Astrocyte (in vitro differentiated cells and primary cell): ENCODE data around the gene CACNB2. TPM values are rescaled to one million over a fixed set of nuclear protein-coding genes. Genes with fewer than 3 reads are reported as not detected.

ENCODE experiments used
- DNase-seq: peaks from one replicate; pipeline ENCODE4 v3.0.0-alpha.2; 2010; ENCODE audit warnings: low read depth
- FAIRE-seq: peaks from 2 replicates; lab custom pipeline; 2011; peaks lifted over from hg19 to GRCh38; lab: Jason Lieb, UNC
- H2AFZ ChIP-seq: 2 replicates; pipeline ENCODE4 v1.6.0; 2012; ENCODE audit warnings: low read depth, low read length, inconsistent platforms
- H3K27ac ChIP-seq: 2 replicates; pipeline ENCODE4 v1.5.1; 2011; ENCODE audit warnings: low read depth, low read length, inconsistent platforms
- H3K27me3 ChIP-seq: 2 replicates; pipeline ENCODE4 v1.6.0; 2011; ENCODE audit warnings: low read length, inconsistent platforms; ENCODE audit not compliant: insufficient read depth
- H3K36me3 ChIP-seq: 2 replicates; pipeline ENCODE4 v1.5.1; 2011; ENCODE audit warnings: low read length, inconsistent platforms; ENCODE audit not compliant: insufficient read depth
- H3K4me1 ChIP-seq: 2 replicates; pipeline ENCODE4 v1.5.1; 2011; ENCODE audit warnings: low read length, inconsistent platforms; ENCODE audit not compliant: insufficient read depth
- H3K4me2 ChIP-seq: 2 replicates; pipeline ENCODE4 v1.6.0; 2012; ENCODE audit warnings: low read length, inconsistent platforms
- H3K4me3 ChIP-seq: 2 replicates; pipeline ENCODE4 v1.5.1; 2011; ENCODE audit warnings: low read depth, mild to moderate bottlenecking, low read length, inconsistent platforms; ENCODE audit not compliant: insufficient read depth
- H3K79me2 ChIP-seq: 2 replicates; pipeline ENCODE4 v1.6.0; 2012; ENCODE audit warnings: mild to moderate bottlenecking, low read length, inconsistent platforms; ENCODE audit not compliant: insufficient read depth
- H3K9ac ChIP-seq: 2 replicates; pipeline ENCODE4 v1.6.0; 2012; ENCODE audit warnings: mild to moderate bottlenecking, low read length, inconsistent platforms
- H3K9me3 ChIP-seq: 2 replicates; pipeline ENCODE4 v1.5.1; 2012; ENCODE audit warnings: low read depth, mild to moderate bottlenecking, low read length, inconsistent platforms; ENCODE audit not compliant: insufficient read depth
- H4K20me1 ChIP-seq: 2 replicates; pipeline ENCODE4 v1.6.0; 2012; ENCODE audit warnings: low read length, inconsistent platforms; ENCODE audit not compliant: insufficient read depth
- H3K27ac Mint-ChIP-seq: one replicate; pipeline ENCODE4 v1.8.0; 2021; ENCODE audit warnings: mild to moderate bottlenecking, mixed read lengths; ENCODE audit not compliant: unreplicated experiment
- H3K27me3 Mint-ChIP-seq: one replicate; pipeline ENCODE4 v1.8.0; 2021; ENCODE audit warnings: low read depth, mixed read lengths; ENCODE audit not compliant: unreplicated experiment
- H3K36me3 Mint-ChIP-seq: one replicate; pipeline ENCODE4 v1.8.0; 2021; ENCODE audit warnings: low read depth, mixed read lengths; ENCODE audit not compliant: unreplicated experiment
- H3K4me1 Mint-ChIP-seq: one replicate; pipeline ENCODE4 v1.8.0; 2021; ENCODE audit warnings: low read depth, mixed read lengths; ENCODE audit not compliant: unreplicated experiment
- H3K4me3 Mint-ChIP-seq: one replicate; pipeline ENCODE4 v1.8.0; 2021; ENCODE audit warnings: mild to moderate bottlenecking, moderate library complexity, mixed read lengths; ENCODE audit not compliant: unreplicated experiment
- H3K9me3 Mint-ChIP-seq: one replicate; pipeline ENCODE4 v1.8.0; 2021; ENCODE audit warnings: mild to moderate bottlenecking, mixed read lengths; ENCODE audit not compliant: unreplicated experiment
- EZH2 ChIP-seq: IDR thresholded peaks from 2 replicates; pipeline ENCODE4 v1.6.1; 2012; ENCODE audit warnings: mild to moderate bottlenecking, low read length, inconsistent platforms; ENCODE audit not compliant: insufficient read depth
- total RNA-seq: library from RNA; stranded (reverse); gene quantifications from 2 replicates; pipeline ENCODE4 v1.2.1, GENCODE V29; 2021
- TF ChIP-seq, protein P1 (sequence below): IDR thresholded peaks from 2 replicates; pipeline ENCODE4 v1.5.1; 2011; ENCODE audit warnings: low read depth, mild to moderate bottlenecking, inconsistent platforms, low read length, moderate library complexity; ENCODE audit not compliant: insufficient read depth

CACNB2 gene
- total RNA-seq, 1 donor from 2014 or later = 0.66 TPM

DNA sequence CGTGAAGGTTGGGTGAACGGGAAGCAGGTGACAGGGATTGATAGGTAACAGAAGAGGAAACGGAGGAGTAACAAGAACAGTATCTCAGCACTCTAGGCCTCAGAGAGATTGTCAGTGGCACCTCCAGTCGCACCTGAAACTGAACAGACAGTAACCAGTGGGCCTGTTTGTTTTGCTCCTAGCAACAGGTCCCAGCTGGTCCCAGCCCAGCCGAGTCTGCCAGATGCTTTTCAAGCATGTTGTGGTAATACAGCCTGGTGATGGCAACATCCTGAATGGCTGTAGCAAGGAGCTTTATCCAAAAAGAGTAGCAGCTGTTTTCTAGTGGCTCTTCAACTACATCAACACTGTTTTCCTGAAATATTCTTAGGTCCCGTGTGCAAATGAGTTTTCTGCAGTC is 4.7 kb downstream of the CACNB2 start:
- Mint-ChIP-seq H3K27ac (no peak overlapping the region), H3K27me3 (peaks cover 8% of the 10 kb centered on the region), H3K4me1 (peaks cover 8% of the 10 kb centered on the region), H3K4me3 (no peak overlapping the region), H3K9me3 (no peaks in the 10 kb centered on the region), H3K36me3 (no peaks in the 10 kb centered on the region)
- Histone ChIP-seq H3K4me1 (peaks cover 7% of the 10 kb centered on the region), H3K36me3 (no peaks in the 10 kb centered on the region), H3K79me2 (no peaks in the 10 kb centered on the region), H3K27me3 (peaks cover 2% of the 10 kb centered on the region), H3K4me2 (no peak overlapping the region), H3K9me3 (no peaks in the 10 kb centered on the region), H3K9ac (no peak overlapping the region), H3K4me3 (no peak overlapping the region), H2AFZ (no peak overlapping the region), H4K20me1 (no peaks in the 10 kb centered on the region), H3K27ac (no peak overlapping the region)
- TF ChIP-seq, protein P1, sequence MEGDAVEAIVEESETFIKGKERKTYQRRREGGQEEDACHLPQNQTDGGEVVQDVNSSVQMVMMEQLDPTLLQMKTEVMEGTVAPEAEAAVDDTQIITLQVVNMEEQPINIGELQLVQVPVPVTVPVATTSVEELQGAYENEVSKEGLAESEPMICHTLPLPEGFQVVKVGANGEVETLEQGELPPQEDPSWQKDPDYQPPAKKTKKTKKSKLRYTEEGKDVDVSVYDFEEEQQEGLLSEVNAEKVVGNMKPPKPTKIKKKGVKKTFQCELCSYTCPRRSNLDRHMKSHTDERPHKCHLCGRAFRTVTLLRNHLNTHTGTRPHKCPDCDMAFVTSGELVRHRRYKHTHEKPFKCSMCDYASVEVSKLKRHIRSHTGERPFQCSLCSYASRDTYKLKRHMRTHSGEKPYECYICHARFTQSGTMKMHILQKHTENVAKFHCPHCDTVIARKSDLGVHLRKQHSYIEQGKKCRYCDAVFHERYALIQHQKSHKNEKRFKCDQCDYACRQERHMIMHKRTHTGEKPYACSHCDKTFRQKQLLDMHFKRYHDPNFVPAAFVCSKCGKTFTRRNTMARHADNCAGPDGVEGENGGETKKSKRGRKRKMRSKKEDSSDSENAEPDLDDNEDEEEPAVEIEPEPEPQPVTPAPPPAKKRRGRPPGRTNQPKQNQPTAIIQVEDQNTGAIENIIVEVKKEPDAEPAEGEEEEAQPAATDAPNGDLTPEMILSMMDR = no peak
- no peak for TF ChIP-seq EZH2
- DNase-seq = no peak
- no peak for FAIRE-seq

DNA sequence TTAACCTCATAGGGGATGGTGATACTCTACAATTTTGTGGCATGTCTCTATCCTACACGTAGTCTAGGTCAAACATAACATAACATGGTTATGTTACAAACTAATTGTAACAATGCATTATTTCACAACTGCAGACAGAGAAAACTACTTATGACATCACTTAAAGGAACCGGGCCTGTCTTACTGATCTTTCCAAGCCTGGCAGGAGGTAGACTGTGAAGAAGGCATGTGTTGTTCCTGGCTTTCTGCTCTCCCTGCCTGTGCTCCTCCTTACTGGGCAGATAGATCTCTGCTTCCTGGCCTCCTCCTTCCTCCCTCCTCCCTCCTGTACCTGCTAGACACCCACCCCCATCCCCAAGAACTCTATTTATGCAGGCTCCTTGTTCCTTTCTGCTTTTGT is 5.4 kb downstream of the CACNB2 start:
- H3K36me3 ChIP-seq = no peaks in the 10 kb centered on the region
- TF ChIP-seq, protein P1 = no peak
- no peak for TF ChIP-seq EZH2
- no peak overlapping the region for H3K27ac ChIP-seq
- no peaks in the 10 kb centered on the region for H3K9me3 ChIP-seq
- H3K4me3 Mint-ChIP-seq = no peak overlapping the region
- H2AFZ ChIP-seq = no peak overlapping the region
- H4K20me1 ChIP-seq = no peaks in the 10 kb centered on the region
- peak overlapping the region; percentile 20 for H3K27ac Mint-ChIP-seq
- H3K9me3 Mint-ChIP-seq = no peaks in the 10 kb centered on the region
- H3K4me2 ChIP-seq = no peak overlapping the region
- peaks cover 8% of the 10 kb centered on the region for H3K4me1 Mint-ChIP-seq
- no peaks in the 10 kb centered on the region for H3K36me3 Mint-ChIP-seq
- FAIRE-seq = no peak
- H3K27me3 Mint-ChIP-seq = peaks cover 6% of the 10 kb centered on the region
- no peak overlapping the region for H3K4me3 ChIP-seq
- H3K79me2 ChIP-seq = no peaks in the 10 kb centered on the region
- H3K27me3 ChIP-seq = peaks cover 2% of the 10 kb centered on the region
- peaks cover 5% of the 10 kb centered on the region for H3K4me1 ChIP-seq
- no peak overlapping the region for H3K9ac ChIP-seq
- no peak for DNase-seq

DNA sequence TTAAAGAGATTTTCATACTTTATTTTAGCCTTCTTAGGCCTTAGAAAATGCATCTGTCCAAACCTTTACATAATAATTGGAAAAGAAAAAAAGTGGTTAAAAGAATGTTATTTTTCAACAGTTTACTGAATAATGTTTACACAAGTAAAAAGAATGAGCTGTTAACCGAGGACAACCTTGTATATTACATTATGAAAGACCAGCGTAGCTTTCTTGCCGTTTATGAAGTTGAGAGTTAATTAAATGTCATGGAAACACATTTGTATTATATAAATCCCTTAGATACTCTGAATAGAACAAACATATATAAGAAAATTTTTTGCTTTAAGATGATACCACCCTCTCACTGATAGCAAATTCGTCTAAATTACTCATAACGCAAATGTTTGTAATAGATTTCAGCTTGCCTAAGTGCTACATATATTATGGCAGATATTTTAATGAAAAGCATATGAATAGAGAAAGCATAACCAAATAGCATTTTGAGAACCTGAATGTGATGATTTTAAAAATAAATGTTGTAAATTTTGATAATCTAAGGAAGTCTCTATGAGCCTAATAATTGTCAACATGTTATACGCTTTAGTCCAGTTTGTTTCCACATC is 9.1 kb downstream of the CACNB2 start:
- Histone ChIP-seq H3K4me2 (no peak overlapping the region), H3K9ac (no peak overlapping the region), H3K27me3 (no peaks in the 10 kb centered on the region), H3K79me2 (no peaks in the 10 kb centered on the region), H3K4me3 (no peak overlapping the region), H2AFZ (no peak overlapping the region), H3K4me1 (no peaks in the 10 kb centered on the region), H3K27ac (no peak overlapping the region), H4K20me1 (no peaks in the 10 kb centered on the region), H3K36me3 (no peaks in the 10 kb centered on the region), H3K9me3 (no peaks in the 10 kb centered on the region)
- FAIRE-seq (no peak), DNase-seq (no peak)
- Mint-ChIP-seq H3K4me3 (no peak overlapping the region), H3K4me1 (peaks cover 6% of the 10 kb centered on the region), H3K27me3 (no peaks in the 10 kb centered on the region), H3K36me3 (no peaks in the 10 kb centered on the region), H3K9me3 (no peaks in the 10 kb centered on the region), H3K27ac (no peak overlapping the region)
- TF ChIP-seq EZH2 = no peak
- TF ChIP-seq, protein P1 = no peak
